ENCODE measurements around the gene NDE1. TPM values are rescaled to one million over a fixed set of nuclear protein-coding genes. Genes with fewer than 3 reads are reported as not detected.
A peak's percentile ranks its signal among the peaks of the same experiment; 100 is the strongest.
"Not testable (repeated sequence)": the region's sequence is repeated elsewhere in the genome, so short reads cannot be mapped to it uniquely, and the experiment has no call there.

NDE1 gene
- total RNA-seq, 2 donors from 2014 or later, result 11.2 to 37.9 TPM

GRCh38 chr16:15642557-15643047 is 7.4 kb upstream of the NDE1 start:
- Histone ChIP-seq H3K27me3 (no peaks in the 10 kb centered on the region), H3K36me3 (replicated peaks in 1 of 2; ENCODE audit: insufficient read depth in 1 of 2, low read depth in 2 of 2) (peaks cover 0 to 8% of the 10 kb centered on the region in 2 donors), H3K9me3 (no peaks in the 10 kb centered on the region), H3K4me3 (peak overlapping the region; percentile 65 to 94), H3K4me1 (peaks cover 22% of the 10 kb centered on the region), H3K27ac (peak overlapping the region; percentile 98 to 100 (median 100))
- peak; percentile 64 to 72 (median 68) for DNase-seq
- intact Hi-C loops (cut with DNase I), result no loop called here
- 0% methylated on average over 17 to 22 of the region's 23 CpGs for WGBS, 2 donors
- ATAC-seq, result peak; percentile 27
- TF ChIP-seq CTCF (IDR thresholded peaks at IDR 0.05) (peak in 3 of 7 experiments; percentile 25 to 28 (median 28)), POLR2A (IDR thresholded peaks at IDR 0.05) (no peak)

DNA sequence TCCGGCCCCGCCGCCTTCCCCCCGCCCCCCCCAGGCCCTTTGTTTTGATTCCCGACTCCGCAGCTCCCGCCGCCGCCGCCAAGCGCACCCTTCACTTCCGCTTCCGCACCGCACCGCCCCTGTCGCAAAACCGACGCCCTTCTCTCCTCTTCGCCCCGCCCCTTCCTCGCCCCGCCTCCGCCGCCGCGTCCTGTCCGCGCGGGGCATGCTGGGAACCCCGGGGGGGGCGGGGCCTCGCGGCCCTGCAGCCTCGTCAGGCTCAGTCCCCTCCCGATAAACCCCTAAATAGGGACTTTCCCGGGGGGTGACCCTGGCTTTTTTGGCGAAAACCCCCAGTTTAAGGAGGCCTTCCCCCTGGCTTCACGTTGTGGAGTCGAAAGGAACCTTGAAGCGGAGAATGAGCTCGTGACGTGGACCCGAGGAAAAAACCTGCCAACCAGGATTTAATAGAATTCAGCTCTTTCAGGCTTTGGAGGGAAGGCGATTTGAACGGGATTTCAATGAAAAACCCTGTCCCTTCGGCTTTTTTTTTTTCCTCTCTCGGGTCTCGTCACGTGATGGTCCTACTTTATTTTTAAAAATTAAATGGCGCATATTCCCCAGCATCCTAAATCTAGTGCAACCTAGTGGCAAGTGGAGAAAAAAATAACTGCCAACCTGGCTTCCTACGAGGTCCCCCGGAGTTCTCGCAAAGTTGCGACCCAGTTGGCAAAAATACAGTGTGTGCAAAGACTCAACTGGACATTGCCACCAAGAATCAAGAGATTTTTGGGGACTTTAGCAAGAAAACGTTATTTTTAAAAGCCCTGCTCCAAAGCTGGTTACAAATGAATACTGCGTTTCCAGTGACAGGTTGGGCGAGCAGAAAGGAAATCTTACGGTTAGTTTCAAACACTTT is 6.7 kb upstream of the NDE1 start, which contains the start of gene MARF1:
Gene MARF1, minus strand, starts transcription at position 107 of the 898 bp plus-strand sequence. CDS start 3,921 bp downstream, outside the sequence.
- peak within 1 kb of the TSS; percentile 98 to 100 (median 100) for H3K27ac ChIP-seq
- H3K4me1 ChIP-seq, result peaks cover 22% of the 10 kb centered on the region
- intact Hi-C loops (cut with DNase I), result no loop called here
- H3K4me3 ChIP-seq, result peak within 1 kb of the TSS; percentile 65 to 94
- no peaks in the 10 kb centered on the region for H3K9me3 ChIP-seq
- 0% methylated on average over 19 to 45 of the region's 58 CpGs for WGBS, 2 donors
- DNase-seq (peak; percentile 99 to 100 (median 99)), ATAC-seq (peak; percentile 96)
- peaks cover 0 to 2% of the 10 kb centered on the region in 2 donors for H3K36me3 ChIP-seq (replicated peaks in 1 of 2; ENCODE audit: insufficient read depth in 1 of 2, low read depth in 2 of 2)
- TF ChIP-seq POLR2A (IDR thresholded peaks at IDR 0.05) (peak; percentile 92 to 98 (median 98)), CTCF (IDR thresholded peaks at IDR 0.05) (peak in 6 of 7 experiments; percentile 33 to 60 (median 53))
- H3K27me3 ChIP-seq, result no peaks in the 10 kb centered on the region

- 8 to 16% methylated on average over 4 of the region's 4 CpGs for WGBS, 2 donors
- no peaks in the 10 kb centered on the region for H3K27me3 ChIP-seq
- DNase-seq (no peak), ATAC-seq (no peak)
- TF ChIP-seq CTCF (IDR thresholded peaks at IDR 0.05) (no peak), POLR2A (IDR thresholded peaks at IDR 0.05) (no peak)
- H3K9me3 ChIP-seq, result no peaks in the 10 kb centered on the region
- no peak overlapping the region for H3K4me3 ChIP-seq
- no peaks in the 10 kb centered on the region for H3K36me3 ChIP-seq (replicated peaks in 1 of 2; ENCODE audit: insufficient read depth in 1 of 2, low read depth in 2 of 2)
- peak overlapping the region; percentile 7 to 100 (median 99) for H3K27ac ChIP-seq
- intact Hi-C loops (cut with DNase I), result no loop called here
- peaks cover 22% of the 10 kb centered on the region for H3K4me1 ChIP-seq
Measured at GRCh38 chr16:15643946-15644250, 6.1 kb upstream of the NDE1 start.

DNA sequence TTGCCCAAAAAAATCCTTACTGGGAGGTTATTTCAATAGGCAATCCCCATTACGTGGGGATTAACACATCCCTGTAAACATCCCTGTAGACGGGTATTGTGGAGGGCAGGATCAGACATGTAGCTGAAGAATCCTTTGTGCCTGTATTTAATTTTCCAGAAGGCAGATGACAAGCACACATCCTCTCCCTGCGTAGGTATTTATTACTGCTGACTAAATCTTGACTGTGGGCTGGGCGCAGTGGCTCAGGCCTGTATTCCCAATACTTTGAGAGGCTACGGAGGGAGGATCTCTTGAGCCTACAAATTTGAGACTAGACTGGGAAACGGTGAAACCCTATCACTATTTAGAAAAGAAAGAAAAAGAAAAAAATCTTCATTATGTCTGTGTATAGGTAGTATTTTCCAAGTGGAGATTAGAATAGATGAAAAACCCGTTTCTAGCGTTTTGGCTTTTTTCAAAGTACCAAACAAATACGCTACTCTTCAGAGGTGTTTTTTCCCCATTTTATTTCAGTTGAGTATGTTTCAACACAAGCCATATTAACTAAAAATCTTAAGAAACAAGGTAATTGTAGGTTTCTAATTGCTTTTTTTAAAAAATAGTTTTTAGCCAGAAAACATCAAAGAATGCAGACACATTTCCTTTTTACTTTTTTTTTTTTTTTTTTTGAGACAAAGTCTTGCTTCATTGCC is 5.6 kb upstream of the NDE1 start:
- ATAC-seq (no peak), DNase-seq (no peak)
- Histone ChIP-seq H3K36me3 (replicated peaks in 1 of 2; ENCODE audit: insufficient read depth in 1 of 2, low read depth in 2 of 2) (no peaks in the 10 kb centered on the region), H3K4me3 (no peak overlapping the region), H3K27ac (peak overlapping the region in 2 of 4 donors; percentile 7 to 100), H3K4me1 (peaks cover 25% of the 10 kb centered on the region), H3K9me3 (no peaks in the 10 kb centered on the region), H3K27me3 (no peaks in the 10 kb centered on the region)
- 71 to 78% methylated on average over 9 of the region's 9 CpGs for WGBS, 2 donors
- TF ChIP-seq CTCF (IDR thresholded peaks at IDR 0.05) (no peak), POLR2A (IDR thresholded peaks at IDR 0.05) (no peak)
- intact Hi-C loops (cut with DNase I), result no loop called here

DNA sequence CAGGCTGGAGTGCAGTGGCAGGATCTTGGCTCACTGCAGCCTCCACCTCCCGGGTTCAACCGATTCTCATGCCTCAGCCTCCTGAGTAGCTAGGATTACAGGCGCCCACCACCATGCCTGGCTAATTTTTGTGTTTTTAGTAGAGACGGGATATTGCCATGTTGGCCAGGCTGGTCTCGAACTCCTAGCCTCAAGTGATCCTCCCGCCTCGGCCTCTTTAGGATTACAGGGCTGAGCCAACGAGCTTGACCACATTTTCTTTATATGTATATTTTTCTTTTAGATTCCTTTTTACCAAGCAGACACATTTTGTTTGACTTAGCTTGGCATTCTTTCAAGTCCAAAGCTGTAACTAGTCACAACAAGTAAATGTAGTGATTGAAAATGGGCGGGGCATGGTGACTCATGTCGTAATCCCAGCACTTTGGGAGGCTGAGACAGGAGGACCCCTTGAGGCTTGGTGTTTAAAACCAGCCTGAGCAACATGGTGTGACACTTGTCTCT is 5.0 kb upstream of the NDE1 start:
- H3K4me3 ChIP-seq; ATAC-seq; intact Hi-C loops (cut with DNase I); H3K27ac ChIP-seq; H3K27me3 ChIP-seq; H3K36me3 ChIP-seq (replicated peaks in 1 of 2; ENCODE audit: insufficient read depth in 1 of 2, low read depth in 2 of 2); H3K9me3 ChIP-seq: not testable (repeated sequence)
- 84 to 85% methylated on average over 10 of the region's 10 CpGs for WGBS, 2 donors
- DNase-seq, result peak in 3 of 4 donors; percentile 27 to 68 (median 27)
- H3K4me1 ChIP-seq, result peaks cover 29% of the 10 kb centered on the region

DNA sequence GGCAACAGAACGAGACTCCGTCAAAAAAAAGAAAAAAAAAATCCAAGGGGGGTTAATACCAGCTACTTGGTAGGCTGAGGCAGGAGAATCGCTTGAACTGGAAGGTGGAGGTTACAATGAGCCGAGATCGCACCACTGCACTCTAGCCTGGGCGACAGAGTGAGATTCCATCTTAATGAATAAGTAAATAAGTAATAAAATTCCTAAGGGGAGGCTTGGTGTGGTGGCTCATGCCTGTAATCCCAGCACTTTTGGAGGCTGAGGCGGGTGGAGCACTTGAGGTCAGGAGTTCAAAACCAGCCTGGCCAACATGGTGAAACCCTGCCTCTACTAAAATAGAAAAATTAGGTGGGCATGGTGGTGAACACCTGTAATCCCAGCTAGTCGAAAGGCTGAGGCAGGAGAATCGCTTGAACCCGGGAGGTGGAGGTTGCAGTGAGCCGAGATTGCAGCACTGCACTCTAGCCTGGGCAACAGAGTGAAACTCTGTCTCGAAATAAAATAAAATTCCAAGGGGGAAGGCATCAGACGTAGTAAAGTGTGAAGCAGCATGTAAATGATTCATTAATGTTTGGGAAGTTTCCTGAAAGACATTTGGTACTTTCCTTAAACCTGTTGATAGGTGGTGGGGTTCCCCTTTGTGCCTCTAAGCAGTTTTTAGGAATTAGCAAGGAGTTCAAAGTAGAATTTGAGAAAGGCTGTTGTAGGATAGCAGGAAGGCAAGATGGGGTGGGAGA is 3.3 kb upstream of the NDE1 start:
- H3K4me3 ChIP-seq; DNase-seq; H3K36me3 ChIP-seq (replicated peaks in 1 of 2; ENCODE audit: insufficient read depth in 1 of 2, low read depth in 2 of 2); intact Hi-C loops (cut with DNase I); ATAC-seq; H3K27me3 ChIP-seq; H3K27ac ChIP-seq; H3K9me3 ChIP-seq: not testable (repeated sequence)
- peaks cover 19% of the 10 kb centered on the region for H3K4me1 ChIP-seq
- 61 to 74% methylated on average over 13 of the region's 13 CpGs for WGBS, 2 donors
